Sigmoid colon (tissue), 4 donors: ENCODE measurements around the gene VWA3B.

ENCODE experiments used
- EP300 ChIP-seq, 4 donors: sonication (generic); formaldehyde crosslinking; IDR thresholded peaks; one replicate each; pipeline ENCODE4 v1.6.1; 2017; ENCODE audit warnings: antibody characterized with exemption in 4 of 4
- POLR2A ChIP-seq, 2 donors: fragments of 450-650 bp; IDR thresholded peaks; one replicate each; pipeline ENCODE4 v1.6.1; 2016; ENCODE audit warnings: antibody characterized with exemption in 2 of 2, mild to moderate bottlenecking in 2 of 2, moderate library complexity in 2 of 2
- TF ChIP-seq, protein P1 (sequence below), 4 experiments: fragments of 450-650 bp in 3 of 4; fragments of 200-600 bp in 1 of 4; IDR thresholded peaks; one replicate each; pipeline ENCODE4 v1.5.1; 2016 to 2019; ENCODE audit warnings: antibody characterized with exemption in 4 of 4, mild to moderate bottlenecking in 3 of 4, moderate library complexity in 2 of 4

DNA sequence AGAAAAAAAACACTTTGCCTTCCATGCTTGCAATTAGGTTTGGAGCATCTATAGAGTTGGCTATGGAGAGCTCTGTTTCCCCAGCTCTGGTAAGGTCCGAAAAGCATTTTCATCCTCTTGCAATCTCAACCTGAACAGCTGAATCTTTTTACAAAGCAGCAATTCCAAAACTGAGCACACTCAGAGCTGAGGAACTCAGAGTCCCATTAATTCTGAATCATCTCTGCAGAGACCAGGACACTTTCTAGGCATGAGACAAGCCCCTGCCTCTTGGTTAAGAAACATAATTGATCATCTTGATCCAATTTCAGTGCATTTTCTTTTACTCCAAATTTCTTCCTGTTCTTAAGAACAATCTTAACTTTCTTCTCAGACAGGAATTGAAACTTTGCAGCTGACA lies 263.4 kb downstream of the VWA3B start:
- TF ChIP-seq, protein P1, sequence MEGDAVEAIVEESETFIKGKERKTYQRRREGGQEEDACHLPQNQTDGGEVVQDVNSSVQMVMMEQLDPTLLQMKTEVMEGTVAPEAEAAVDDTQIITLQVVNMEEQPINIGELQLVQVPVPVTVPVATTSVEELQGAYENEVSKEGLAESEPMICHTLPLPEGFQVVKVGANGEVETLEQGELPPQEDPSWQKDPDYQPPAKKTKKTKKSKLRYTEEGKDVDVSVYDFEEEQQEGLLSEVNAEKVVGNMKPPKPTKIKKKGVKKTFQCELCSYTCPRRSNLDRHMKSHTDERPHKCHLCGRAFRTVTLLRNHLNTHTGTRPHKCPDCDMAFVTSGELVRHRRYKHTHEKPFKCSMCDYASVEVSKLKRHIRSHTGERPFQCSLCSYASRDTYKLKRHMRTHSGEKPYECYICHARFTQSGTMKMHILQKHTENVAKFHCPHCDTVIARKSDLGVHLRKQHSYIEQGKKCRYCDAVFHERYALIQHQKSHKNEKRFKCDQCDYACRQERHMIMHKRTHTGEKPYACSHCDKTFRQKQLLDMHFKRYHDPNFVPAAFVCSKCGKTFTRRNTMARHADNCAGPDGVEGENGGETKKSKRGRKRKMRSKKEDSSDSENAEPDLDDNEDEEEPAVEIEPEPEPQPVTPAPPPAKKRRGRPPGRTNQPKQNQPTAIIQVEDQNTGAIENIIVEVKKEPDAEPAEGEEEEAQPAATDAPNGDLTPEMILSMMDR (IDR thresholded peaks at IDR 0.05) = no peak
- TF ChIP-seq POLR2A (IDR thresholded peaks at IDR 0.05) (no peak), EP300 (IDR thresholded peaks at IDR 0.05) (no peak)
